CD14-positive monocyte (primary cell): ENCODE results near the gene THAP7. TPM values are rescaled to one million over a fixed set of nuclear protein-coding genes. Genes with fewer than 3 reads are reported as not detected.

Source experiments
- DNase-seq, 3 donors: peaks; one replicate each; pipeline ENCODE4 v3.0.0-alpha.2; 2011 to 2022
- H2AFZ ChIP-seq: 2 replicates; pipeline ENCODE4 v1.6.0; 2012; ENCODE audit warnings: mild to moderate bottlenecking, low read depth, low read length, inconsistent platforms; ENCODE audit not compliant: insufficient read depth, poor library complexity, severe bottlenecking
- H3K27ac ChIP-seq, 2 donors: 1 replicate in 1 of 2; 2 replicates in 1 of 2; pipeline ENCODE4 v1.5.1; 2012 to 2013; ENCODE audit warnings: low read length in 2 of 2, control low read depth in 1 of 2, inconsistent platforms in 1 of 2, low read depth in 1 of 2, mild to moderate bottlenecking in 1 of 2
- H3K27me3 ChIP-seq, 2 donors: one replicate each; pipeline versions ENCODE4 v1.6.0 to v1.6.1; 2011 to 2013; ENCODE audit warnings: low read length in 2 of 2; ENCODE audit not compliant: control insufficient read depth in 2 of 2, insufficient read depth in 2 of 2
- H3K36me3 ChIP-seq, 2 donors: replicated peaks in 1 of 2; 1 replicate in 1 of 2; 2 replicates in 1 of 2; pipeline versions ENCODE4 v1.5.1 to v1.6.1; 2012 to 2013; ENCODE audit warnings: low read length in 2 of 2, control low read depth in 1 of 2, inconsistent platforms in 1 of 2, mild to moderate bottlenecking in 1 of 2; ENCODE audit not compliant: insufficient read depth in 2 of 2, control insufficient read depth in 1 of 2
- H3K4me1 ChIP-seq, 2 donors: 1 replicate in 1 of 2; 2 replicates in 1 of 2; pipeline versions ENCODE4 v1.5.1 to v1.6.1; 2012 to 2013; ENCODE audit warnings: low read length in 2 of 2, control low read depth in 1 of 2, inconsistent platforms in 1 of 2, mild to moderate bottlenecking in 1 of 2, moderate library complexity in 1 of 2; ENCODE audit not compliant: insufficient read depth in 2 of 2, control insufficient read depth in 1 of 2
- H3K4me2 ChIP-seq: replicated peaks from 2 replicates; pipeline ENCODE3; 2012; ENCODE audit warnings: low read length, moderate library complexity, mild to moderate bottlenecking; ENCODE audit not compliant: poor library complexity, severe bottlenecking; ENCODE audit errors: extremely low read depth
- H3K4me3 ChIP-seq, 3 experiments: fragments of 200-600 bp in 1 of 3; sonication (generic) in 1 of 3; replicated peaks in 1 of 3; 1 replicate in 2 of 3; 2 replicates in 1 of 3; pipeline ENCODE4 v1.5.1; 2011 to 2013; ENCODE audit warnings: low read length in 3 of 3, mild to moderate bottlenecking in 3 of 3, control low read depth in 2 of 3, low read depth in 2 of 3, inconsistent platforms in 1 of 3, moderate library complexity in 1 of 3
- H3K79me2 ChIP-seq: 2 replicates; pipeline ENCODE4 v1.6.0; 2012; ENCODE audit warnings: mild to moderate bottlenecking, control low read depth, inconsistent platforms, low read length, moderate library complexity; ENCODE audit not compliant: insufficient read depth
- H3K9ac ChIP-seq: 2 replicates; pipeline ENCODE4 v1.6.0; 2017; ENCODE audit warnings: low read length, mild to moderate bottlenecking; ENCODE audit not compliant: insufficient read depth, poor library complexity, severe bottlenecking
- H3K9me3 ChIP-seq, 2 donors: replicated peaks in 1 of 2; 1 replicate in 1 of 2; 2 replicates in 1 of 2; pipeline versions ENCODE4 v1.5.1 to v1.6.1; 2012 to 2013; ENCODE audit warnings: low read length in 2 of 2, control low read depth in 1 of 2; ENCODE audit not compliant: control insufficient read depth in 1 of 2, insufficient read depth in 1 of 2
- H4K20me1 ChIP-seq: 2 replicates; pipeline ENCODE4 v1.6.0; 2012; ENCODE audit warnings: mild to moderate bottlenecking, low read length, control low read depth, moderate library complexity; ENCODE audit not compliant: insufficient read depth
- H3K27ac Mint-ChIP-seq, 7 donors: one replicate each; pipeline ENCODE4 v1.8.0; 2020; ENCODE audit warnings: mild to moderate bottlenecking in 7 of 7, mixed read lengths in 7 of 7, moderate library complexity in 6 of 7, inconsistent platforms in 2 of 7
- H3K27me3 Mint-ChIP-seq, 3 donors: one replicate each; pipeline ENCODE4 v1.8.0; 2021 to 2022; ENCODE audit warnings: low read depth in 3 of 3, mild to moderate bottlenecking in 3 of 3, mixed read lengths in 3 of 3, moderate library complexity in 3 of 3, inconsistent platforms in 1 of 3
- H3K36me3 Mint-ChIP-seq, 2 donors: one replicate each; pipeline ENCODE4 v1.8.0; 2020; ENCODE audit warnings: mixed read lengths in 2 of 2, inconsistent platforms in 1 of 2, mild to moderate bottlenecking in 1 of 2
- H3K4me1 Mint-ChIP-seq: one replicate; pipeline ENCODE4 v1.8.0; 2020; ENCODE audit warnings: mild to moderate bottlenecking, mixed read lengths
- H3K4me3 Mint-ChIP-seq, 2 donors: one replicate each; pipeline ENCODE4 v1.8.0; 2020; ENCODE audit warnings: mild to moderate bottlenecking in 2 of 2, mixed read lengths in 2 of 2, moderate library complexity in 1 of 2
- H3K9me3 Mint-ChIP-seq, 7 donors: one replicate each; pipeline ENCODE4 v1.8.0; 2020 to 2022; ENCODE audit warnings: mixed read lengths in 7 of 7, mild to moderate bottlenecking in 6 of 7, moderate library complexity in 6 of 7, inconsistent platforms in 2 of 7
- WGBS: methylation state at CpG from one replicate; pipeline ENCODE4 v1.1.5; 2013; ENCODE audit warnings: missing lambda C conversion rate; ENCODE audit not compliant: insufficient coverage; 5-methylcytosine and 5-hydroxymethylcytosine counted together
- intact Hi-C, 2 donors: fragments of 100-400 bp; cut with micrococcal nuclease; formaldehyde crosslinking; loops; one replicate each; pipeline versions ENCODE4 v1.15.0 to v1.15.1; 2023
- polyA plus RNA-seq, 3 donors: library from polyadenylated mRNA; depleted of rRNA in 1 of 3; unstranded in 2 of 3; stranded (reverse) in 1 of 3; fragments of 300-500 nt in 2 of 3; fragments of >200 nt in 1 of 3; fragmentation: Illumina TruSeq in 2 of 3; gene quantifications; 1 replicate in 2 of 3; 2 replicates in 1 of 3; pipeline ENCODE4 v1.2.3, GENCODE V29; 2012 to 2021
- TF ChIP-seq, protein P1 (sequence below): fragments of 200-600 bp; IDR thresholded peaks from one replicate; pipeline ENCODE4 v1.8.0; 2022; ENCODE audit warnings: antibody characterized with exemption, mild to moderate bottlenecking

THAP7 gene
- polyA plus RNA-seq, 3 donors, result 18.4 to 22.9 (median 19.8) TPM

DNA sequence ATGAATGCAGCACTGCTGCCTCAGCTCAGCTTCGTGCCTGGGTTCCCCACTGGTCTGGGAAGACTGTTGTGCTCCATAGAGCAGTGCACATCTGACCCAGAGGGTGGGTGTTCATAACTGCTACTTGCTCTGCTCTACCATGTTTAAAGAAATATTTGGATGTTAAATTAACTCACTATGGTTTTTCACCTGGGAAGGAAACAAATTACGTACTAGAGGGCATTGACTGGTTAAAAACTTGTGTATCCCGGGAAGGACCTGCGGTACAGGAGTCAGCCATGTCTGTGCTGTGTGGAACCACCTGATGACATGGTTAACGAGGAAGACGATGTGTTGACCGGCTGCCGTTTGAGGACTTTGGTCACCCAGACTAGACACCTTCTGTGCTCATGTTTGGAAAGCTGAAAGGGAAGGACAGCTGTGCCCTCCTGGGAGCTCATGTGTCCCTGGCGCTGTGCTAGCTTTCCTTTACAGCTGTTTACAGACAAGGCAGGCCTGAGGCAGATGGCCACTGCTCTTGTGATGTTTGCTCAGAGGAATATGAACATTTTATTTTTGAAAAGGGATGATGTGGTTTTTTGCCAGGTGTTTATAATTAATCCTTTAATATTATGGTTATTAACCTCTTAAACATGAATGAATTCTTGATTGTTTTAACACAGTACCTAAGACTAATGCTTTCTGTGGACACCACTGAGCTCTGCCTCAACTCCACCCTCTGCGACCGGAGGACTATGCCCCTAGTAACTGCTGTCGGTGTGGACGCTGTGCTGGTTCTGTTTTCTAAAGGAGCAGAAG lies 49.2 kb downstream of the THAP7 start:
- intact Hi-C loops, result loop anchor here in 1 of 2 donors (10.0 kb wide), 1 partner anchor 68 kb away; no protein-coding TSS in a partner anchor
- Mint-ChIP-seq H3K4me1 (peaks cover 22% of the 10 kb centered on the region), H3K27me3 (no peaks in the 10 kb centered on the region), H3K27ac (peak overlapping the region in 5 of 7 donors; percentile 3 to 58 (median 40)), H3K9me3 (no peaks in the 10 kb centered on the region), H3K4me3 (peak overlapping the region in 1 of 2 donors; percentile 1), H3K36me3 (peaks cover 48 to 54% of the 10 kb centered on the region in 2 donors)
- H3K4me1 ChIP-seq, result peaks cover 10 to 20% of the 10 kb centered on the region in 2 donors
- no peaks in the 10 kb centered on the region for H3K9me3 ChIP-seq
- no peak for DNase-seq
- TF ChIP-seq, protein P1, sequence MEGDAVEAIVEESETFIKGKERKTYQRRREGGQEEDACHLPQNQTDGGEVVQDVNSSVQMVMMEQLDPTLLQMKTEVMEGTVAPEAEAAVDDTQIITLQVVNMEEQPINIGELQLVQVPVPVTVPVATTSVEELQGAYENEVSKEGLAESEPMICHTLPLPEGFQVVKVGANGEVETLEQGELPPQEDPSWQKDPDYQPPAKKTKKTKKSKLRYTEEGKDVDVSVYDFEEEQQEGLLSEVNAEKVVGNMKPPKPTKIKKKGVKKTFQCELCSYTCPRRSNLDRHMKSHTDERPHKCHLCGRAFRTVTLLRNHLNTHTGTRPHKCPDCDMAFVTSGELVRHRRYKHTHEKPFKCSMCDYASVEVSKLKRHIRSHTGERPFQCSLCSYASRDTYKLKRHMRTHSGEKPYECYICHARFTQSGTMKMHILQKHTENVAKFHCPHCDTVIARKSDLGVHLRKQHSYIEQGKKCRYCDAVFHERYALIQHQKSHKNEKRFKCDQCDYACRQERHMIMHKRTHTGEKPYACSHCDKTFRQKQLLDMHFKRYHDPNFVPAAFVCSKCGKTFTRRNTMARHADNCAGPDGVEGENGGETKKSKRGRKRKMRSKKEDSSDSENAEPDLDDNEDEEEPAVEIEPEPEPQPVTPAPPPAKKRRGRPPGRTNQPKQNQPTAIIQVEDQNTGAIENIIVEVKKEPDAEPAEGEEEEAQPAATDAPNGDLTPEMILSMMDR, result no peak
- H3K9ac ChIP-seq, result no peak overlapping the region
- H3K4me3 ChIP-seq, result no peak overlapping the region
- H3K27ac ChIP-seq, result peak overlapping the region in 1 of 2 donors; percentile 56
- H2AFZ ChIP-seq, result no peak overlapping the region
- peaks cover 85% of the 10 kb centered on the region for H3K79me2 ChIP-seq
- H3K27me3 ChIP-seq, result no peaks in the 10 kb centered on the region
- peaks cover 73% of the 10 kb centered on the region for H4K20me1 ChIP-seq
- peaks cover 45 to 67% of the 10 kb centered on the region in 2 donors for H3K36me3 ChIP-seq
- no peak overlapping the region for H3K4me2 ChIP-seq
- WGBS, result 95% methylated on average over 10 of the region's 13 CpGs

DNA sequence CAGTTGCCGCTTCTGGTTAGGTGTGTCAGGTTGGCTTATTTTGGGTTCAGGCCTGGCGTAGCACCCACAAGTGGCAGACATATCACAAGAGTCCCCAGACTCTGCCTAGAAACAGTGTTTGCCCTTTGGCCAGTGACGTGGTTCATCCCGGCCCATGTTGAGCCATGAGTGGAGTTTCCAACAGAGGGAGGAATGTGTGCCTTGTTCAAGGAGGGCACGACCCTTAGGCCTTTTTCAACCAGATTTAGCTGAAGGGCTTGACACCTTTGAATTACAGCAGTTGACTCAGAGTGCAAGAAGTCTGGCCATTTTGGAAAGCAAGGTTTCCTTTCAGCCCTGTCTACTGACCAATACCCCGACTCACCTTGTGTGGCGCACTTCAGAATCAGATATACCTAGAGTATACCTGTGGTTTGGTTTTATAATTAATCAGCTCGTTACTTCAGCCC lies 50.0 kb downstream of the THAP7 start:
- H3K27ac ChIP-seq, result peak overlapping the region in 1 of 2 donors; percentile 56
- Mint-ChIP-seq H3K27ac (peak overlapping the region in 1 of 7 donors; percentile 58), H3K36me3 (peaks cover 48 to 62% of the 10 kb centered on the region in 2 donors), H3K4me1 (peaks cover 22% of the 10 kb centered on the region), H3K9me3 (no peaks in the 10 kb centered on the region), H3K27me3 (no peaks in the 10 kb centered on the region), H3K4me3 (no peak overlapping the region)
- H3K9ac ChIP-seq, result no peak overlapping the region
- H3K36me3 ChIP-seq, result peaks cover 45 to 71% of the 10 kb centered on the region in 2 donors
- peaks cover 81% of the 10 kb centered on the region for H4K20me1 ChIP-seq
- H3K4me2 ChIP-seq, result no peak overlapping the region
- TF ChIP-seq, protein P1, result no peak
- intact Hi-C loops, result loop anchor here in 1 of 2 donors (10.0 kb wide), 1 partner anchor 67 kb away; no protein-coding TSS in a partner anchor
- no peaks in the 10 kb centered on the region for H3K9me3 ChIP-seq
- H3K27me3 ChIP-seq, result no peaks in the 10 kb centered on the region
- H3K4me1 ChIP-seq, result peaks cover 10 to 19% of the 10 kb centered on the region in 2 donors
- no peak overlapping the region for H2AFZ ChIP-seq
- no peak for DNase-seq
- peaks cover 85% of the 10 kb centered on the region for H3K79me2 ChIP-seq
- H3K4me3 ChIP-seq, result no peak overlapping the region
- WGBS, result 94% methylated on average over 6 of the region's 8 CpGs
